HG03565 (cell line): ENCODE data around the gene ORM1.

Experiments
- ATAC-seq: cut with Tn5 transposase; IDR thresholded peaks from one replicate; pipeline ENCODE4 v1.9.1; 2021; ENCODE audit warnings: mild to moderate bottlenecking, moderate library complexity; ENCODE audit not compliant: unreplicated experiment

The ORM1 gene

GRCh38 chr9:114287001-114287762 is 35.7 kb upstream of the ORM1 start:
- ATAC-seq: no peak

DNA sequence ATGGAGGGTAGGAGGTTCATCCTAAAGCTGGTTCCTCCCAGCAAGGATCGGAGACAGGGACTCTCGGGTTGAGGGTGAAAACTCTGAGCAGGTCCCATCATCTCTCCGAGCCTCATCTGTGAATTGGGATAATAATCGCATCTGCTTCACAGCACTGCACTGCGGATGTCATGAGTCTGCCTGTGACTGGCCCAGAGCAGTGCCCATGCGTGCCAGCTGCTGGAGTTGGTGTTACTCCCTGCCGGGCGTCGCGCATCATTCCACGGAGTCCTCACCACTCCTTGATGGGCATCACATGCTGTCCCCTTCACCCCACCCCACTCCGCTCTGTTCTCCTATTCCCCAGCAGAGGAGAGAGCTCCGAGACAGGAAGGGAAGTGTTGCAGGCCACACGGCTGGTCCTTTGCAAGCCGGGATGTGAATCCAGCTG is 35.1 kb upstream of the ORM1 start:
- no peak for ATAC-seq

DNA sequence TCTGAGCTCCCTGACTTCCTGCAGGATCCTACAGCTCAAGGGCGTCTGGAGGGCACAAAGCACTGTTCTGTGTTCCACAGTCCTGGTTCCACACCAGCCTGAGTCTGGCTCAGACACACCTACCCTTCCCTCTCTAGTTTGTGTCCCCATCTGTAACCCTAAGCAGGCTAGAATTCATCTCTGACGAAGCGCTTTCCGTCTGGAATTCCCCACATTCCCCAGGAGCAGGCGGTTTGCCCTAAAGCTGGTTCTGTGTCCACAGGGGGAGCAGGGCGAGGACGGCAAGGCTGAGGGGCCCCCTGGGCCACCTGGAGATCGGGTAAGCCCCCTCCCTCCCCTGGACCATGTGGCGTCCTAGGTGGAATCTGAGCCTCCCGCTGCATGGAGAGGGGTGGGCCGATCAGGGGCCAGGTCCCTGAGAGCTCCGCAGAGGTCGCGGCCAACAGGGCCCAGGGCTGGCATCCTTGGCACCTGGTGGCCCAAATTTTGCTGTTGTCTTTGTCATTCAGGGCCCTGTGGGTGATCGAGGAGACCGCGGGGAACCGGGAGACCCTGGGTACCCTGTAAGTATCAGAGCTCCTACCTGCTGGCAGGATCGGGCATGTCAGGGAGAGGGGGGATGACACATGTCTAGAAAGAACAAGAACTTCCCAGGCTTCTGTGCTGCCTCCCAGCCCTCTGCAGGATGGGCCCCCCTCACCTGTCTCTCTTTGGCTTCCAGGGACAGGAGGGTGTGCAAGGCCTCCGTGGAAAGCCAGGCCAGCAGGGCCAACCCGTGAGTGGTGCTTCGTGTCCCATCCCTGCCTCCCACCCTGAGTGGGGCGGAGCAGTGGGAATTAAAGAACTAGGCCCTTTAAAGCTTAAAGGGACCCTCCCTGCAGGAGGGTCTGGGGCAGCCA is 34.5 kb upstream of the ORM1 start:
- ATAC-seq: no peak

DNA sequence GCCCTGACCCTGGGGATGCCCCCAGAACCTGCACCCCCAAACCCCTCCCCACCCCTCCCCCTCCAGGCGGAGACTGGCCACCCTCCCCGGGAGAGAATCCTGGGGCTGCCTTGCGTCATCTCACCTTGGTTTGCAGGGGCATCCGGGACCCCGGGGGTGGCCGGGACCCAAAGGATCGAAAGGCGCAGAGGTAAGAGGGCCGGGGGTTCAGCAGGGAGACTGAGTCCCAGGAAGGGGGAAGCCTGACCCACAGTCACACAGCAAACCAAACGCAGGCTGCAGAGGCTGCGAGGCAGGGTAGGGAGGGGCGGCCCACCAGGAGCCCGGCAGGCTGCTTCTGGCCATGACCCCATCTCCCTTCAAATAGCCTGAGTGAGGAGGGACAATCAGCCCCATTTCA is 33.8 kb upstream of the ORM1 start:
- ATAC-seq: no peak

- no peak for ATAC-seq
Measured at GRCh38 chr9:114289571-114290481, 33.1 kb upstream of the ORM1 start.

- no peak for ATAC-seq
Measured at GRCh38 chr9:114290561-114290986, 32.3 kb upstream of the ORM1 start.

DNA sequence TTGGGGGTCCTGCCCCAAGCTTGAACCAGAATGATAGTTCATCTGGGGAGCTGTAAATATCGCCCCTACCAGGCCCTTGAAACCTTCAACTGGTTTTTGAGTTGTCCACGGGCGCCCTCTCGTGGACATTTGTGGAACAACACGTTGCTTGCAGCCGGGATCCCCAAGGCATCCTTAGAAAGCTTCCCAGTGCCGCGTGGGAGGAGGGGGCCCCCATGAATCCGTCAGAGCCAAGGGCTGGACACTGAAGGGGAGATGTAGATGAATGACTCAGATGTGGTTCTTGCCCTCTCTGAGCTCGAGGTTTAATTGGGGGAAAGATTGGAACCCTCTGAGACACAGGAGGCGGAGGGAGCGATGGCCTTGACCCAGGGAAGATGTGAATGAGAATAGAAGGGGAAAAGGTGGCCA is 31.8 kb upstream of the ORM1 start:
- ATAC-seq: no peak

DNA sequence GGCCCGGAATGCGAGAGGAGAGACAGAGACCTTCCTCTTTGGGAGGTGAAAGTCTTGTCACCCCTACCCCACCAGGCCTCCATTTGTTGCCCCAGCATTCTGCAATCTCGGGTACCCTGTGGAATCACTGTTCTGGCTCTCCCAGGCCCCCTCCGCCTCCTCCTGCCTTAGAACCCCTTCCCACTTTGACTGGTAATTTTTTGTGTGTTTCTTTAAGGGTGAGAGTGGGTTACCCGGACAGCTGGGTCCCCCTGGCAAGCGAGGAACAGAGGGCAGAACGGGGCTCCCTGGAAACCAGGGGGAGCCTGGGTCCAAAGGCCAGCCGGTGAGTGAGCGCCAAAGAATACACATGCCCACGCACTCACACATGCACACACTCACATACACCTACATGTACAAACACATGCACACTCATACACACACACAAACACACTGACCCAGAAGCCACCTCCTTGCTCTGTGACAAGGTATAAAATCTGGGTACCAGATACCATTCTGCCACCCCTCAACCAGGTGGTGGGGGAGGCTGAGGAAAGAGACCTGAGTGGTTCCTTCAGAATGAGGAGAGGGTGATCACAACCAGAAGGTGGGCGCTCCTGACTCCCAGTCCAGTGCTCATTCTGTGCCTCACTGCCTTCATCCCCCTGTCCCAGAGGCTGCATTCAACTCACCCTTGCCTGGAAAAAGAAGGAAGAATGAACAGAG is 30.9 kb upstream of the ORM1 start:
- ATAC-seq: no peak

GRCh38 chr9:114294664-114295063 is 28.2 kb upstream of the ORM1 start:
- no peak for ATAC-seq

DNA sequence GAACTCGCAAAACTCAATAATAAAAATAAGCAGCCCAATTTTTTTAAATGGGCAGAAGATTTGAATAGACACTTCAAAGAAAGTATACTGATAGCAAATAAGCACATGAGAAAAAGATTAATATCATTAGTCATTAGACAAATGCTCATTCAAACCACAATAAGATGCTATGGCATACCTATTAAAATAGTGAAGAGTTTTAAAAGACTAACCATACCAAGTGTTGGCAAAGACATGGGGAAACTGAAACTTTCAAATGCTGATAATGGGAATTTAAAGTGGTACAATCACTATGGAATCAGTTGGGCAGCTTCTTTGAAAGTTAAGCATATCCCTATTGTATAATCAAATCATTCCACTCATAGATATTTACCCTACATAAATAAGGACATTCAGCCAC is 26.6 kb upstream of the ORM1 start:
- no peak for ATAC-seq

- no peak for ATAC-seq
Measured at GRCh38 chr9:114299286-114300152, 23.4 kb upstream of the ORM1 start.

DNA sequence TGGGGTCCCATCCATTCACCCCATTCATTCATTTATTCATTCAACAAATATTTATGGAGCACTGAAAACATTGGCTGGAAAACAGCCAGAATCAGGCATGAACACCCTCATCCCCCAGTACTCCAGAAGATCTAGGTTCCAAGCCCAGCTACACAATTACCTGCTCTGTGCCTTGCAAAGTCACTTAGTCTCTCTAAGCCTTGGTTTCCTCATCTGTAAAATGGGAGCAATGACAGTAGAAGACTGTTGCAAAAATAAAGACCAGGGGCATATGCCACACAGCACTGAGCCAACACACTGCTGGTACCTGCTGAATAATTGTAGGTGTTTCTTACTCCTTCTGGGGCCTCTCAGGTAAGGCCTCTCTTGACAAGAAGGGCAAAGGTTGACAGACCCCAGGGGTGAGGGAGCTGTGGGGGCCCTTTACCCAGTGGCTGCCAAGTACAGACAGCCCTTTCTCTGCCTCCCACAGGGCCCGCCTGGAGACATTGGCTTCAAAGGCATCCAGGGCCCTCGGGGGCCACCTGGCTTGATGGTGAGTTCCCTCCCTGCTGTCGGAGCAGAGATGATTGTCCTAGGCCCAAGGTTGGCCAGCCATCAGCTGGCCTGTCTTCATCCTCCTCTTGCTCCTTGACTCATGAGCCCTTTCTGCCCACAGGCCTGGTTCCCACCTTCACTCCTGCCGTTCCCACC is 22.6 kb upstream of the ORM1 start:
- ATAC-seq: no peak

- ATAC-seq: no peak
Measured at GRCh38 chr9:114300846-114301797, 21.8 kb upstream of the ORM1 start.

- no peak for ATAC-seq
Measured at GRCh38 chr9:114301798-114302565, 20.9 kb upstream of the ORM1 start.

GRCh38 chr9:114302727-114303126 is 20.2 kb upstream of the ORM1 start:
- ATAC-seq: no peak

GRCh38 chr9:114303571-114303970 is 19.3 kb upstream of the ORM1 start:
- no peak for ATAC-seq

DNA sequence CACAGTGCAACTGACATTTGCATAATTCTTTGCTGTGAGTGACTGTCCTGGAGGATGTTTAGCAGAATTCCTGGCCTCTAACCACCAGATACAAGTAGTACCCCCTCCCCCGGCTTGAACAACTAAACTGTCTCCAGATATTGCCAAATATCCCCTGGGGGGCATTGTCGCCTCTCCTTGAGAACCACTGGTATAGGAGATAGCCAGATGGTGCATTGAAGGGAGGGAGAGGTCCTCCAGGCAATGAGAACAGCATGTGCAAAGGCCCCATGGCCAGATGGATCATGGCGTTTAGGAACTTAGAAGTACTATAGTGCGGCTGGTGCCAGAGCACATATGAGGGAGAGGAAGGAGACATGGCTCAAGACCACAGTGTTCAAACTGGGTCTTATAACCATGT is 18.9 kb upstream of the ORM1 start:
- no peak for ATAC-seq
